Measurements from ENCODE around the gene ADORA2A.

ADORA2A gene

DNA sequence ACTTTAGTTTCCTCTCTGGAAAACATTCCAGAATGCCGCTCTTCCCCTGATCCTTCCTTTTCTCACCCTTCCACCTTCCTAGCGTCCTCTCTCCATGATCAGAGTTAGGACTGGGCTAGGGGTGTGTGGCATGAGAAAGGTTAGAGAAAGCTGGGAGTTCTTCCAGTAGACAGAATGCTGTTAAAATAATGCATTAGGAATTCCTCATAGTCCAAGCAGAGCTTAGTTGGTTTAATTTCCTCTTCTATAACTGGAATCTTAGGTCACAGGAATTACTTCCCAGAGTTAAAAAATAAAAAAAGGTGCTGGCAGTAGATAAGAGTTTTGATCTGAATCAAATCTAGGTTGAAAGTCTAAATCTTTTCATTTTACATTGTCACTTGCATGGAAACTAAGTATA lies 37.2 kb upstream of the ADORA2A start:
- no peak overlapping the region for H3K9ac ChIP-seq
- H3K4me1 ChIP-seq, result peaks cover 0 to 44% (median 20%) of the 10 kb centered on the region in 10 experiments; a peak in 16 of 20 replicates
- no peak overlapping the region for H3K4me3 ChIP-seq
- peaks cover 0 to 16% (median 0%) of the 10 kb centered on the region in 11 experiments; a peak in 6 of 22 replicates for H4K20me1 ChIP-seq
- H3K36me3 ChIP-seq, result peaks cover 27 to 85% (median 59%) of the 10 kb centered on the region in 11 experiments
- no peak overlapping the region for H3K27ac ChIP-seq
- no peak for TF ChIP-seq Cebpa-rat (IDR thresholded peaks at IDR 0.05)
- no peaks in the 10 kb centered on the region for H3K9me3 ChIP-seq (replicated peaks in 1 of 11)
- peak overlapping the region in 3 of 11 experiments; percentile 22 to 67 (median 60); a peak in 6 of 22 replicates for H3K4me2 ChIP-seq
- no peaks in the 10 kb centered on the region for H3K27me3 ChIP-seq

DNA sequence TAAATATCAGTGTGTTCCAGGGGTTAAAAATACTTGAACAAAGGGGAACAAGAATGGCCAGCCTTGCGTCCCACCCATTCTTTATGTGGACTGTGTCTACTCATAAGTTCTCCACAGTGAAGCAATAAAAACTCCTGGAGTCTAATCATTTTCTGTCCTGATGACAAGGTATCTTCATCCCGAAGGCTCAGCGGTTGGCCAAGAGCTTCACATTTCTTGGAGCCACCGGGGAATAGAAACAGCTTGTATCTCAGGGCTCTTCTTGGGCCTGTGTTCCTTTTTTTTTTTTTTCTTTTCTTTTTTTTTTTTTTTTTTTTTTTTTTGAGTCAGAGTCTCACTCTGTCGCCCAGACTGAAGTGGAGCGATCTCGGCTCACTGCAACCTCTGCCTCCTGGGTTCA lies 36.8 kb upstream of the ADORA2A start:
- Histone ChIP-seq H3K9ac (no peak overlapping the region), H3K27me3 (no peaks in the 10 kb centered on the region), H3K4me3 (no peak overlapping the region), H3K36me3 (peaks cover 31 to 85% (median 62%) of the 10 kb centered on the region in 11 experiments), H4K20me1 (peaks cover 0 to 16% (median 0%) of the 10 kb centered on the region in 11 experiments; a peak in 6 of 22 replicates), H3K4me1 (peaks cover 0 to 44% (median 20%) of the 10 kb centered on the region in 10 experiments; a peak in 16 of 20 replicates), H3K27ac (no peak overlapping the region), H3K4me2 (peak overlapping the region in 3 of 11 experiments; percentile 29 to 67 (median 60); a peak in 4 of 22 replicates), H3K9me3 (replicated peaks in 1 of 11) (no peaks in the 10 kb centered on the region)
- TF ChIP-seq Cebpa-rat (IDR thresholded peaks at IDR 0.05), result no peak

DNA sequence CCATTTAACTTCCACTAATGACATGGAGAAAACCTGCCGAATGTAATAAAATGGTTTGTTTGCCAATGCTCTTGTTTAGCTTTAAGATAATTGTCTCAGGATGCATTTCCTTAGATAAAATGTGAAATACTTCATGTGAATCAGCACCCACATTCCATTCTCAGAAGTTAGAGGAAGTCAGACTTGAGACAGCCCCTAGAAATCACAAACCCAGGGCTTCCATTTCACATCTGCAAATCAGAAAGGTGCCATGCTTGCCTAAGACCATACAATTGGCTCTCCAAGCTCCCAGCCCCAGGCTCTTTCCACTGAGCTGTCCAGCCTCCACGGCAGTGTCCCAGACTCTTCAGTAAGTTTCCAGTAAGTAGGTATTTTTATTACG lies 35.6 kb upstream of the ADORA2A start:
- no peak overlapping the region for H3K27ac ChIP-seq
- peaks cover 43 to 85% (median 65%) of the 10 kb centered on the region in 11 experiments for H3K36me3 ChIP-seq
- no peak for TF ChIP-seq Cebpa-rat (IDR thresholded peaks at IDR 0.05)
- no peaks in the 10 kb centered on the region for H3K9me3 ChIP-seq (replicated peaks in 1 of 11)
- H3K4me3 ChIP-seq, result no peak overlapping the region
- no peak overlapping the region for H3K9ac ChIP-seq
- H3K4me1 ChIP-seq, result peaks cover 2 to 47% (median 20%) of the 10 kb centered on the region in 10 experiments; a peak in 16 of 20 replicates
- no peaks in the 10 kb centered on the region for H3K27me3 ChIP-seq
- H3K4me2 ChIP-seq, result peak overlapping the region in 5 of 11 experiments; percentile 8 to 63 (median 29); a peak in 7 of 22 replicates
- H4K20me1 ChIP-seq, result peaks cover 0 to 16% (median 0%) of the 10 kb centered on the region in 11 experiments; a peak in 6 of 22 replicates

DNA sequence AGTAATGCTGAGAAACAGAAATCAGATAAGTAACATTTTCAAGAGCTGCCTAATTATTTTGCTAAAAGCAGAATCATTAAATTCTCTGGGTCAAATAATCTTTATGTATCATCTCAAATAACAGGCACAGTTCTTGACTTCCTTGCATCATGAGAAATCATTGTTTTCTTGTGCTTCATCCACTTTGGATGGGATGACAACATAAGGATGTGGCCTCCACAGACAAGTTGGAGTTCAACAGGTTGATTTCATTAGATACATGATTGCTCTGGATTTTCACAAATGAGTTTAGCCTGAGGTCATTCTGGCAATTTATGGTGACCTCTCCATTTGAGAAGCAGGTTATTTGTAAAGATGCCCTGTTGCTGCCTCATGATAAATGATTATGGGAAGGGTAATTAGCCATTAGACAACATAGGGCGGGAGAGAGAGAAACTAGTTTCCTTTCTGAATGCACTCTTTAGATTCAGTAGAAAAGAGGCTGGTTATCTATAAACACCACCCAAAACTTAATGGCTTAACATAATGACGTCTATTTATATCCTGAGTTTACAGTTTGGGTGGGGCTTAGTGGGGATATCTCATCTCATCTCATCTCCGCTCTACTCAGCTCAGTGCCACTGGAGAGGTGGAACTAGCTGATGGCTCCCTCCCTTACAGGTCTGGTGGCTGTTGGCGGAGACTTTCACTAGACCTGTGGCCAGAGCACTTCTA lies 35.0 kb upstream of the ADORA2A start:
- peak overlapping the region in 2 of 11 experiments; percentile 29 to 60; a peak in 3 of 22 replicates for H3K4me2 ChIP-seq
- no peak overlapping the region for H3K4me3 ChIP-seq

DNA sequence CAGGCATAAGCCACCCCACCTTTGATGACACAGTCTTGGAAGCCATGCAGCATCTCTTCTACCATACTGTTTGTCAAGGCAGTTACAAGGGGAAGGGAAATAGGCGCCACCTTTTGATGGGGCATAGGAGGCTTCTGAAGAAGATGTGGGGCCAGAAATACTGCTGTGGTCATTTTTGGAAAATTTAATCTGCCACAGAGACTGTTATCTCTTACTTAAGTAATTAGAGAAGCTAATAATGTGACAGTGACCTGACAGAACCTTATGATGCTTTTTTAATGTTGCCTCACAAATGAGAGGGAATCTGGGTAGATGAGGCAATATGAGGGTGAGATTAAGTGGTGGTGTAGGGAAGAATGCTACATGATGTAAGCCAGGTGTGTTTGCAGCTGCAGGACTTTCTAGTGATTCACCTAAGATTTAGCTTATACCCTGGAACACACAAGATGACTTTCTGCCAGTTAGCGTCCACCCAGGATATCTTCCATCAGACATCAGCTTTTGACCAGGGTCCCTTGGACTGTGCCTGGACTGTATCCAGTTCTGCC lies 34.3 kb upstream of the ADORA2A start:
- Histone ChIP-seq H3K27me3 (no peaks in the 10 kb centered on the region), H3K4me3 (no peak overlapping the region), H3K9me3 (replicated peaks in 1 of 11) (no peaks in the 10 kb centered on the region), H3K4me2 (no peak overlapping the region), H3K9ac (no peak overlapping the region), H4K20me1 (peaks cover 0 to 16% (median 0%) of the 10 kb centered on the region in 11 experiments; a peak in 6 of 22 replicates), H3K36me3 (peaks cover 47 to 87% (median 72%) of the 10 kb centered on the region in 11 experiments), H3K4me1 (peaks cover 8 to 59% (median 23%) of the 10 kb centered on the region in 10 experiments; a peak in 19 of 20 replicates), H3K27ac (no peak overlapping the region)
- no peak for TF ChIP-seq Cebpa-rat (IDR thresholded peaks at IDR 0.05)

More for the DNA sequence above, 35.0 kb upstream of the ADORA2A start:
- peaks cover 5 to 52% (median 20%) of the 10 kb centered on the region in 10 experiments; a peak in 16 of 20 replicates for H3K4me1 ChIP-seq
- H3K36me3 ChIP-seq, result peaks cover 45 to 85% (median 69%) of the 10 kb centered on the region in 11 experiments
- H3K9me3 ChIP-seq (replicated peaks in 1 of 11), result no peaks in the 10 kb centered on the region
- H3K27me3 ChIP-seq, result no peaks in the 10 kb centered on the region
- TF ChIP-seq Cebpa-rat (IDR thresholded peaks at IDR 0.05), result no peak
- H3K27ac ChIP-seq, result no peak overlapping the region
- no peak overlapping the region for H3K9ac ChIP-seq
- peaks cover 0 to 16% (median 0%) of the 10 kb centered on the region in 11 experiments; a peak in 6 of 22 replicates for H4K20me1 ChIP-seq

DNA sequence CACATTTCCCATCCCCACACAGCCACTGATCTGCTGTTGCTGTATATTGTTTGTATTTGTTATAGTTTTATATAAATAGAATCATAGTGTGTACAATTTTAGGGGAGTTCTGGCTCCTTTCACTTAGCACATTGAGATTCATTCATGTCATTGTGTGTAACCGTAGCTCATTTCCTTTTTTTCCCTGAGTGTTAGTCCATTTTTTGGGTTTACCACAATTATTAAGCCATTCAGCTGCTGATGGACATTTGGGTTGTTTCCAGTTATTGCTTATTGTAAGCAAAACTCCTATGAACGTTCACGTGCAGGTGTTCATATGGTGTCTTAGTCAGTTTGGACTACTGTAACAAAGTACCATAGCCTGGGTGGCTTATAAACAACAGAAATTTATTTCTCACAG lies 33.6 kb upstream of the ADORA2A start:
- H4K20me1 ChIP-seq, result peaks cover 0 to 16% (median 0%) of the 10 kb centered on the region in 11 experiments; a peak in 6 of 22 replicates
- peaks cover 16 to 64% (median 30%) of the 10 kb centered on the region in 10 experiments for H3K4me1 ChIP-seq
- H3K4me2 ChIP-seq, result no peak overlapping the region
- TF ChIP-seq Cebpa-rat (IDR thresholded peaks at IDR 0.05), result no peak
- no peak overlapping the region for H3K4me3 ChIP-seq
- 0 out of 22 replicates have a peak, but pooled peaks cover 0 to 5% (median 0%) of the 10 kb centered on the region in 11 experiments for H3K9me3 ChIP-seq (replicated peaks in 1 of 11)
- H3K36me3 ChIP-seq, result peaks cover 52 to 91% (median 79%) of the 10 kb centered on the region in 11 experiments
- no peak overlapping the region for H3K9ac ChIP-seq
- no peaks in the 10 kb centered on the region for H3K27me3 ChIP-seq
- no peak overlapping the region for H3K27ac ChIP-seq

DNA sequence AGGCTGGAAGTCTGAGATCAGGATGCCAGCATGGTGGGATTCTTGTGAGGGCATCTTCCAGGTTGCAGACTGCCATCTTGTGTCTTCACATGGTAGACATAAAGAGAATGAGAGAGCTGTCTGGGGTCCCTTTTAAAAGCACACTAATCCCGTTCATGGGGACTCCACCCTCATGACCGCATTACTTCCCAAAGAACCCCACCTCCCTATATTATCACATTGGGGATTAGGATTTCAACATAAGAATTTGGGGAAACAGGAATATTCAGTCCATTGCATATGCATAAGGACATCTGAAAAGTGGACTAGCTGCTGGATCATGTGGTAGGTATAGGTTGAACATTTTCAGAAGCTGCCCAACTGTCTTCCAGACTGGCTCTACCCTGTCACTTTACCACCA lies 33.1 kb upstream of the ADORA2A start:
- H3K27me3 ChIP-seq, result no peaks in the 10 kb centered on the region
- H4K20me1 ChIP-seq, result peaks cover 0 to 16% (median 0%) of the 10 kb centered on the region in 11 experiments; a peak in 6 of 22 replicates
- H3K4me3 ChIP-seq, result no peak overlapping the region
- TF ChIP-seq Cebpa-rat (IDR thresholded peaks at IDR 0.05), result no peak
- H3K9me3 ChIP-seq (replicated peaks in 1 of 11), result 0 out of 22 replicates have a peak, but pooled peaks cover 0 to 9% (median 0%) of the 10 kb centered on the region in 11 experiments
- no peak overlapping the region for H3K27ac ChIP-seq
- no peak overlapping the region for H3K4me2 ChIP-seq
- H3K36me3 ChIP-seq, result peaks cover 52 to 92% (median 82%) of the 10 kb centered on the region in 11 experiments
- H3K4me1 ChIP-seq, result peaks cover 18 to 64% (median 31%) of the 10 kb centered on the region in 10 experiments
- H3K9ac ChIP-seq, result no peak overlapping the region

DNA sequence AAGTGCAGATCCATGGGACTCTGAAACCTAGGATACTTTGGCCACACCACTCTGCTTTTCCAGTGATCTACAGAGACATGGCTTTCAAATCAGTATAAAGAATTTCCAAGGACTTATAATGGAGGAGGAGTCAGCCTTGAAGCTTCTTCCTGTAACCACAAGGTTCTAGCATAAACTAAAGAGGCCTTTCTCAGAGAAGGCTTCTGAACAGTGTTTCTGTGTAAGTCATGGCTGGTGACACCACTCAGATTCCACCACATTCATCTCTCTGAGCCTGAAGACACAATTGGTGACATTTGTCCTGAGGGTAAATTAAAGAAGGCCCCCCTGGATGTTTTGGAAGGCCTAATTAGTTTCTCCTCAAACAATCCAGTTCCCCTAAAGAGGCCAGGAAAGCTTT lies 29.0 kb upstream of the ADORA2A start:
- Histone ChIP-seq H3K36me3 (peaks cover 41 to 85% (median 65%) of the 10 kb centered on the region in 11 experiments), H3K27me3 (no peaks in the 10 kb centered on the region), H3K4me1 (peaks cover 51 to 68% (median 57%) of the 10 kb centered on the region in 10 experiments), H3K4me3 (no peak overlapping the region), H3K9ac (no peak overlapping the region), H3K9me3 (replicated peaks in 1 of 11) (0 out of 22 replicates have a peak, but pooled peaks cover 0 to 10% (median 0%) of the 10 kb centered on the region in 11 experiments), H3K4me2 (peak overlapping the region; percentile 44 to 86 (median 70); a peak in 18 of 22 replicates), H3K27ac (peak overlapping the region in 5 of 11 experiments; percentile 21 to 90 (median 32); a peak in 4 of 22 replicates), H4K20me1 (peaks cover 0 to 17% (median 6%) of the 10 kb centered on the region in 11 experiments; a peak in 8 of 22 replicates)
- TF ChIP-seq Cebpa-rat (IDR thresholded peaks at IDR 0.05), result no peak

All from BLaER1 treated with 17β-estradiol and CSF1 and Interleukin-3, amounts not matched to agents 10 nM and 100 nM (cell line).